Measurements from ENCODE around the gene ZNF287.

DNA sequence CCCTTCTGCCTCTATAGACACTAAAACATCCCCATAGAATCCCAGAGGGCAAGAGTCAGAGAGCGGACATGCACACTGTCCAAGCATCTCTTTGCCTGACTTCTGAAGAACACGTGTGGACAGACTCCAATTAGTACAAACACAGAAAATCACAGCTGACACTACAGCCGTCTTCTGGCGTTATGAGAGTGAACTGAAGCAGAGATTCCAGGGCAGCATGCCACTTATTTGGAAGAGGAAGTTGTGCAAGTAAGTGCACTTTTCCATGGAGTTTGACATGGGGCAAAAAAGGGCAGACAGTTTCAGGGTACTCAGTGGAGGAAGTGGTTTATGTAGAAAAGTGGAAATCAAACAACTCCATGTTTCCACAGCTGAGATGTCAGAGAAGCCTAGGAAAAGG, 16.8 kb upstream of the ZNF287 start:
- TF ChIP-seq ASH2L (IDR thresholded peaks at IDR 0.05; ENCODE audit: low read length): no peak
- no peak for TF ChIP-seq CTCF (IDR thresholded peaks at IDR 0.05; ENCODE audit: control extremely low read depth in 1 of 3, insufficient read depth in 1 of 3, low read depth in 1 of 3, low read length in 3 of 3)
- no peak for TF ChIP-seq CREB1 (IDR thresholded peaks at IDR 0.05)
- TF ChIP-seq, protein P1, sequence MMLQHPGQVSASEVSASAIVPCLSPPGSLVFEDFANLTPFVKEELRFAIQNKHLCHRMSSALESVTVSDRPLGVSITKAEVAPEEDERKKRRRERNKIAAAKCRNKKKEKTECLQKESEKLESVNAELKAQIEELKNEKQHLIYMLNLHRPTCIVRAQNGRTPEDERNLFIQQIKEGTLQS (IDR thresholded peaks at IDR 0.05; ENCODE audit: insufficient read depth, low read depth, low read length): no peak
